Common myeloid progenitor, CD34-positive (primary cell): ENCODE data around the gene QRSL1.

ENCODE experiments used
- CTCF ChIA-PET: fragments of 350-600 bp; sonication (Branson Sonifier 250); formaldehyde crosslinking; loops from one replicate; lab custom pipeline; 2021; ENCODE audit warnings: antibody characterized with exemption; lab: Charles Lee
- POLR2A ChIA-PET: fragments of 350-600 bp; sonication (Branson Sonifier 250); formaldehyde crosslinking; loops from one replicate; lab custom pipeline; 2021; ENCODE audit warnings: antibody characterized with exemption; lab: Charles Lee
- DNase-seq, 3 donors: peaks; one replicate each; pipeline versions ENCODE4 v3.0.0 to v3.0.0-alpha.2; 2013
- H3K27ac ChIP-seq, 2 experiments: 1 replicate in 1 of 2; 2 replicates in 1 of 2; pipeline ENCODE4 v1.7.0; 2013; ENCODE audit warnings: inconsistent platforms in 2 of 2, low read length in 2 of 2, mild to moderate bottlenecking in 2 of 2, low read depth in 1 of 2, moderate library complexity in 1 of 2; ENCODE audit not compliant: severe bottlenecking in 2 of 2, insufficient read depth in 1 of 2, poor library complexity in 1 of 2
- H3K27me3 ChIP-seq, 5 experiments: replicated peaks in 2 of 5; 1 replicate in 3 of 5; 2 replicates in 2 of 5; pipeline versions ENCODE4 v1.6.1 to v1.7.0; 2013; ENCODE audit warnings: low read length in 4 of 5, mild to moderate bottlenecking in 2 of 5, moderate library complexity in 2 of 5, inconsistent platforms in 1 of 5; ENCODE audit not compliant: insufficient read depth in 5 of 5, control insufficient read depth in 4 of 5
- H3K36me3 ChIP-seq, 4 experiments: 1 replicate in 2 of 4; 2 replicates in 2 of 4; pipeline versions ENCODE4 v1.6.1 to v1.7.0; 2013; ENCODE audit warnings: low read length in 3 of 4, control low read depth in 1 of 4, mild to moderate bottlenecking in 1 of 4; ENCODE audit not compliant: control insufficient read depth in 4 of 4, insufficient read depth in 4 of 4
- H3K4me1 ChIP-seq, 4 experiments: 1 replicate in 3 of 4; 2 replicates in 1 of 4; pipeline versions ENCODE4 v1.6.1 to v1.7.1; 2013; ENCODE audit warnings: low read length in 3 of 4, mild to moderate bottlenecking in 3 of 4, control low read depth in 1 of 4, inconsistent platforms in 1 of 4, moderate library complexity in 1 of 4; ENCODE audit not compliant: control insufficient read depth in 4 of 4, insufficient read depth in 4 of 4; ENCODE audit errors: control extremely low read depth in 1 of 4
- H3K4me3 ChIP-seq, 7 experiments: 1 replicate in 4 of 7; 2 replicates in 3 of 7; pipeline versions ENCODE4 v1.5.1 to v1.7.0; 2013; ENCODE audit warnings: mild to moderate bottlenecking in 7 of 7, low read length in 6 of 7, moderate library complexity in 6 of 7, inconsistent platforms in 2 of 7, low read depth in 2 of 7, control low read depth in 1 of 7; ENCODE audit not compliant: insufficient read depth in 4 of 7, control insufficient read depth in 1 of 7; ENCODE audit errors: extremely low read depth in 1 of 7
- H3K9me3 ChIP-seq, 5 experiments: 1 replicate in 4 of 5; 2 replicates in 1 of 5; pipeline versions ENCODE4 v1.6.1 to v1.7.1; 2013; ENCODE audit warnings: low read length in 4 of 5, mild to moderate bottlenecking in 2 of 5, inconsistent platforms in 1 of 5, low read depth in 1 of 5, moderate library complexity in 1 of 5; ENCODE audit not compliant: control insufficient read depth in 4 of 5, insufficient read depth in 2 of 5; ENCODE audit errors: control extremely low read depth in 1 of 5
- WGBS: methylation state at CpG from one replicate; pipeline ENCODE4 v1.1.5; 2013; ENCODE audit not compliant: insufficient coverage; 5-methylcytosine and 5-hydroxymethylcytosine counted together

Gene QRSL1

GRCh38 chr6:106630366-106630765 lies 988 bp downstream of the QRSL1 start:
- POLR2A ChIA-PET = no interaction called here
- CTCF ChIA-PET = interaction anchor here (0.6 to 1.3 kb wide), 2 partner anchors 21 to 1105 kb away, joined by 4 to 5 read pairs; no protein-coding TSS in a partner anchor
- H3K27me3 ChIP-seq = no peaks in the 10 kb centered on the region
- no peaks in the 10 kb centered on the region for H3K36me3 ChIP-seq
- H3K27ac ChIP-seq = peak overlapping the region in 1 of 2 experiments; percentile 95
- no peaks in the 10 kb centered on the region for H3K9me3 ChIP-seq
- DNase-seq = peak in 1 of 3 donors; percentile 11
- H3K4me3 ChIP-seq = peak overlapping the region in 6 of 7 experiments; percentile 86 to 94 (median 91)
- 100% methylated on average over 1 of the region's 5 CpGs for WGBS
- peaks cover 8 to 18% (median 12%) of the 10 kb centered on the region in 4 experiments for H3K4me1 ChIP-seq

GRCh38 chr6:106631346-106631745 lies 2.0 kb downstream of the QRSL1 start:
- Histone ChIP-seq H3K27ac (no peak overlapping the region), H3K4me3 (no peak overlapping the region), H3K36me3 (no peaks in the 10 kb centered on the region), H3K4me1 (peaks cover 8 to 19% (median 13%) of the 10 kb centered on the region in 4 experiments), H3K27me3 (no peaks in the 10 kb centered on the region), H3K9me3 (no peaks in the 10 kb centered on the region)
- no peak for DNase-seq
- POLR2A ChIA-PET = no interaction called here
- no CpG with 5 or more reads among the region's 1 CpG for WGBS
- CTCF ChIA-PET = no interaction called here

GRCh38 chr6:106634565-106634964 lies 5.2 kb downstream of the QRSL1 start:
- Histone ChIP-seq H3K4me1 (peaks cover 19 to 29% (median 24%) of the 10 kb centered on the region in 4 experiments), H3K27ac (no peak overlapping the region), H3K36me3 (peaks cover 0 to 3% (median under 1%) of the 10 kb centered on the region in 4 experiments), H3K9me3 (no peaks in the 10 kb centered on the region), H3K27me3 (no peaks in the 10 kb centered on the region), H3K4me3 (no peak overlapping the region)
- DNase-seq = no peak
- 98% methylated on average over 5 of the region's 5 CpGs for WGBS
- ChIA-PET CTCF (no interaction called here), POLR2A (no interaction called here)

GRCh38 chr6:106637051-106637716 lies 7.8 kb downstream of the QRSL1 start:
- DNase-seq = no peak
- POLR2A ChIA-PET = no interaction called here
- Histone ChIP-seq H3K9me3 (no peaks in the 10 kb centered on the region), H3K36me3 (peaks cover 0 to 12% (median 4%) of the 10 kb centered on the region in 4 experiments), H3K27ac (no peak overlapping the region), H3K27me3 (no peaks in the 10 kb centered on the region), H3K4me1 (peaks cover 14 to 21% (median 17%) of the 10 kb centered on the region in 4 experiments), H3K4me3 (peak overlapping the region in 3 of 7 experiments; percentile 25 to 46 (median 25))
- CTCF ChIA-PET = interaction anchor here (0.8 kb wide), 1 partner anchor 9 kb away, joined by 3 read pairs; no protein-coding TSS in a partner anchor
- 22% methylated on average over 4 of the region's 7 CpGs for WGBS

- ChIA-PET CTCF (no interaction called here), POLR2A (no interaction called here)
- peak in 2 of 3 donors; percentile 62 to 79 for DNase-seq
- H3K4me1 ChIP-seq = peaks cover 14 to 21% (median 17%) of the 10 kb centered on the region in 4 experiments
- H3K27ac ChIP-seq = no peak overlapping the region
- peaks cover 3 to 18% (median 9%) of the 10 kb centered on the region in 4 experiments for H3K36me3 ChIP-seq
- no peaks in the 10 kb centered on the region for H3K9me3 ChIP-seq
- H3K27me3 ChIP-seq = no peaks in the 10 kb centered on the region
- peak overlapping the region in 4 of 7 experiments; percentile 25 to 46 (median 30) for H3K4me3 ChIP-seq
- 96% methylated on average over 2 of the region's 6 CpGs for WGBS
Measured at GRCh38 chr6:106637717-106638341, 8.5 kb downstream of the QRSL1 start.

GRCh38 chr6:106639812-106640211 lies 10.4 kb downstream of the QRSL1 start:
- 95% methylated on average over 2 of the region's 4 CpGs for WGBS
- Histone ChIP-seq H3K27me3 (no peaks in the 10 kb centered on the region), H3K4me3 (no peak overlapping the region), H3K36me3 (peaks cover 4 to 28% (median 17%) of the 10 kb centered on the region in 4 experiments), H3K4me1 (peaks cover 14 to 21% (median 17%) of the 10 kb centered on the region in 4 experiments), H3K27ac (no peak overlapping the region), H3K9me3 (no peaks in the 10 kb centered on the region)
- CTCF ChIA-PET = no interaction called here
- POLR2A ChIA-PET = interaction anchor here (0.6 to 0.7 kb wide), 2 partner anchors 128 to 166 kb away, joined by 3 to 5 read pairs; no protein-coding TSS in a partner anchor
- no peak for DNase-seq

- no peaks in the 10 kb centered on the region for H3K27me3 ChIP-seq
- WGBS = 87% methylated on average over 3 of the region's 4 CpGs
- H3K4me1 ChIP-seq = peaks cover 5 to 9% (median 7%) of the 10 kb centered on the region in 4 experiments
- POLR2A ChIA-PET = no interaction called here
- H3K9me3 ChIP-seq = no peaks in the 10 kb centered on the region
- H3K36me3 ChIP-seq = peaks cover 4 to 36% (median 27%) of the 10 kb centered on the region in 4 experiments
- CTCF ChIA-PET = no interaction called here
- no peak for DNase-seq
- H3K27ac ChIP-seq = no peak overlapping the region
- H3K4me3 ChIP-seq = no peak overlapping the region
Measured at GRCh38 chr6:106642476-106642875, 13.1 kb downstream of the QRSL1 start.
